NT2/D1 (cell line): ENCODE measurements around the gene NUTF2.

Experiments used
- DNase-seq: peaks from one replicate; pipeline ENCODE4 v3.0.0-alpha.2; 2011; ENCODE audit warnings: low read depth, low spot score
- H3K27me3 ChIP-seq: 2 replicates; pipeline ENCODE4 v1.6.0; 2011; ENCODE audit warnings: mild to moderate bottlenecking; ENCODE audit not compliant: insufficient read length, insufficient read depth
- H3K36me3 ChIP-seq: 2 replicates; pipeline ENCODE4 v1.6.1; 2011; ENCODE audit warnings: mild to moderate bottlenecking, low read length, mixed read lengths; ENCODE audit not compliant: insufficient read depth, insufficient read length
- H3K4me1 ChIP-seq: 2 replicates; pipeline ENCODE4 v1.5.1; 2011; ENCODE audit not compliant: insufficient read depth, insufficient read length
- H3K4me3 ChIP-seq: 2 replicates; pipeline ENCODE4 v1.5.1; 2011; ENCODE audit warnings: low read depth; ENCODE audit not compliant: insufficient read length
- H3K9ac ChIP-seq: 2 replicates; pipeline ENCODE4 v1.6.0; 2011; ENCODE audit warnings: low read depth; ENCODE audit not compliant: insufficient read length
- H3K9me3 ChIP-seq: 2 replicates; pipeline ENCODE4 v1.5.1; 2011; ENCODE audit warnings: mild to moderate bottlenecking, low read length; ENCODE audit not compliant: insufficient read depth
- SUZ12 ChIP-seq: IDR thresholded peaks from 2 replicates; pipeline ENCODE4 v1.6.1; 2011; ENCODE audit not compliant: insufficient read length, insufficient read depth; ENCODE audit errors: extremely low read depth
- YY1 ChIP-seq: IDR thresholded peaks from 2 replicates; pipeline ENCODE4 v1.6.1; 2011; ENCODE audit not compliant: insufficient read length, insufficient read depth
- ZNF274 ChIP-seq: IDR thresholded peaks from 2 replicates; pipeline ENCODE4 v1.6.1; 2011; ENCODE audit warnings: mild to moderate bottlenecking, low read depth, low read length

NUTF2 gene

GRCh38 chr16:67877064-67877463 lies 30.3 kb downstream of the NUTF2 start:
- Histone ChIP-seq H3K27me3 (no peaks in the 10 kb centered on the region), H3K36me3 (peaks cover 76% of the 10 kb centered on the region), H3K9me3 (no peaks in the 10 kb centered on the region), H3K9ac (no peak overlapping the region), H3K4me3 (no peak overlapping the region), H3K4me1 (peaks cover 3% of the 10 kb centered on the region)
- no peak for TF ChIP-seq ZNF274
- no peak for TF ChIP-seq YY1
- TF ChIP-seq SUZ12 = no peak
- DNase-seq = no peak

- Histone ChIP-seq H3K9me3 (no peaks in the 10 kb centered on the region), H3K4me3 (no peak overlapping the region), H3K27me3 (no peaks in the 10 kb centered on the region), H3K9ac (no peak overlapping the region), H3K36me3 (peaks cover 86% of the 10 kb centered on the region), H3K4me1 (peaks cover 4% of the 10 kb centered on the region)
- DNase-seq = no peak
- no peak for TF ChIP-seq SUZ12
- TF ChIP-seq ZNF274 = no peak
- TF ChIP-seq YY1 = no peak
These were observed 31.5 kb downstream of the NUTF2 start for GRCh38 chr16:67878232-67878631.

DNA sequence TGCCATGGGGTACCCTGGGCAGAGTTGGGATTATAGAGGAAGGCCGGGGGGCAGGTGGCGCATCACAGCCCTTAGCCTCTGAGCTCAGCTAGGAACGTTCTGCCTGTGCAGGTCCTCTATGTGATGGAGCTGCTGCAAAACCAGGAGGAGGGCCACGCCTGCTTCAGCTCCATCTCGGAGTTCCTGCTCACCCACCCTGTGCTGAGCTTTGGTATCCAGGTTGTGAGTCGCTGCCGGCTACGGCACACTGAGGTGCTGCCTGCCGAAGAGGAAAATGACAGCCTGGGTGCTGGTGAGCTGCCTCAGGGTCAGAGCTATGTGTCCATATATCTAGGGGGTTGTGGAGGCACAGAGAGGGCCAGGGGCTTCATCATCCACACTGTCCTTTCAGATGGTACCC lies 32.1 kb downstream of the NUTF2 start:
- H3K4me3 ChIP-seq = no peak overlapping the region
- DNase-seq = no peak
- peaks cover 92% of the 10 kb centered on the region for H3K36me3 ChIP-seq
- H3K4me1 ChIP-seq = peaks cover 5% of the 10 kb centered on the region
- no peaks in the 10 kb centered on the region for H3K27me3 ChIP-seq
- TF ChIP-seq SUZ12 (no peak), YY1 (no peak), ZNF274 (no peak)
- no peaks in the 10 kb centered on the region for H3K9me3 ChIP-seq
- H3K9ac ChIP-seq = no peak overlapping the region

DNA sequence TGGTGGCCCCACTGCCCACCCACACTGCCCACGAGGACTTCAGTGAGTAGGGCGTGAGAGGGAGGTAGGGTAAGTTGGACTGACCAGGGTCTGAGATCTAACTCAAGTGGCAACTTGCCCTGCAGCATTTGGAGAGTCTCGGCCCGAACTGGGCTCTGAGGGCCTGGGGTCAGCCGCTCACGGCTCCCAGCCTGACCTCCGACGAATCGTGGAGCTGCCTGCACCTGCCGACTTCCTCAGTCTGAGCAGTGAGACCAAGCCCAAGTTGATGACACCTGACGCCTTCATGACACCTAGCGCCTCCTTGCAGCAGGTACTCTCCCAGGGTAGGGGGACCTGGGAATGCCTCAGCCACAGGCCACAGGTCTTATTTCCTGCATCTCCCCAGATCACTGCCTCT lies 32.7 kb downstream of the NUTF2 start:
- Histone ChIP-seq H3K36me3 (peaks cover 98% of the 10 kb centered on the region), H3K4me3 (no peak overlapping the region), H3K9ac (no peak overlapping the region), H3K4me1 (peaks cover 10% of the 10 kb centered on the region), H3K9me3 (no peaks in the 10 kb centered on the region), H3K27me3 (no peaks in the 10 kb centered on the region)
- no peak for TF ChIP-seq ZNF274
- TF ChIP-seq SUZ12 = no peak
- no peak for TF ChIP-seq YY1
- DNase-seq = no peak

DNA sequence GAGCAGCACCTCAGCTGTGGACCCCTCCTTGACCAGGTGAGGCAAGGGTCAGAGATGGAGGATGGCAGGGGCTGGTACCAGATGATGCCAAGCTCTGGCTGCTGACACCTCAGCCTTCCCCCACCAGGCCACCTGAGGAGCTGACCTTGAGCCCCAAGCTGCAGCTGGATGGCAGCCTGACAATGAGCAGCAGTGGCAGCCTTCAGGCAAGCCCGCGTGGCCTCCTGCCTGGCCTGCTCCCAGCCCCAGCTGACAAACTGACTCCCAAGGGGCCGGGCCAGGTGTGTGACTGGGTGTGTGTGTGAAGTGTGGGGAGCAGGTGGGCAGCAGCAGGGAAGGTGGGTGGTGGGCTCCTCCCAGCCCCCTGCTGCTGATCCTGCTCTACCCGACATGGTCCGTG lies 33.2 kb downstream of the NUTF2 start:
- Histone ChIP-seq H3K9ac (no peak overlapping the region), H3K36me3 (peaks cover 96% of the 10 kb centered on the region), H3K27me3 (no peaks in the 10 kb centered on the region), H3K9me3 (no peaks in the 10 kb centered on the region), H3K4me1 (peaks cover 10% of the 10 kb centered on the region), H3K4me3 (no peak overlapping the region)
- DNase-seq = no peak
- TF ChIP-seq SUZ12 (no peak), YY1 (no peak), ZNF274 (no peak)

DNA sequence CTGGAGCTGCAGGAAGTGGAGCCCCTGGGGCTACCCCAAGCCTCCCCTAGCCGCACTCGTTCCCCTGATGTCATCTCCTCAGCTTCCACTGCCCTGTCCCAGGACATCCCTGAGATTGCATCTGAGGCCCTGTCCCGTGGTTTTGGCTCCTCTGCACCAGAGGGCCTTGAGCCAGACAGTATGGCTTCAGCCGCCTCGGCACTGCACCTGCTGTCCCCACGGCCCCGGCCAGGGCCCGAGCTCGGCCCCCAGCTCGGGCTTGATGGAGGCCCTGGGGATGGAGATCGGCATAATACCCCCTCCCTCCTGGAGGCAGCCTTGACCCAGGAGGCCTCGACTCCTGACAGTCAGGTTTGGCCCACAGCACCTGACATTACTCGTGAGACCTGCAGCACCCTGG lies 33.9 kb downstream of the NUTF2 start:
- Histone ChIP-seq H3K9me3 (no peaks in the 10 kb centered on the region), H3K27me3 (no peaks in the 10 kb centered on the region), H3K4me1 (peaks cover 10% of the 10 kb centered on the region), H3K9ac (no peak overlapping the region), H3K36me3 (peaks cover 90% of the 10 kb centered on the region), H3K4me3 (no peak overlapping the region)
- TF ChIP-seq SUZ12 = no peak
- TF ChIP-seq ZNF274 = no peak
- TF ChIP-seq YY1 = no peak
- no peak for DNase-seq

DNA sequence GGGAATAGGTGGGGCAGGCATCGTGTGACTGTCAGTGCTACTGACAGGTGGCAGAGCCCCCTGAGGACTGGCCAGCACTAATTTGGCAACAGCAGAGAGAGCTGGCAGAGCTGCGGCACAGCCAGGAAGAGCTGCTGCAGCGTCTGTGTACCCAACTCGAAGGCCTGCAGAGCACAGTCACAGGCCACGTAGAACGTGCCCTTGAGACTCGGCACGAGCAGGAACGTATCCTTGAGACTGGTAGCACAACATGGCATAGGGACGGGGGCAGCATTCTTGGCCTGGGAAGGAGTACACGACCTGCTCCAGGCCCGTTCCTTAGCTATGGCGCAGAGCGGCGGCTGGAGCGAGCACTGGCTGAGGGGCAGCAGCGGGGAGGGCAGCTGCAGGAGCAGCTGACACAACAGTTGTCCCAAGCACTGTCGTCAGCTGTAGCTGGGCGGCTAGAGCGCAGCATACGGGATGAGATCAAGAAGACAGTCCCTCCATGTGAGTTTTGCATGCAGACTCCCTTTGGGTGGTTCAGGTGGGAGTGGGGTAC lies 35.0 kb downstream of the NUTF2 start:
- TF ChIP-seq SUZ12 = no peak
- no peak for TF ChIP-seq YY1
- no peak for TF ChIP-seq ZNF274
- Histone ChIP-seq H3K4me3 (no peak overlapping the region), H3K9ac (no peak overlapping the region), H3K4me1 (peaks cover 16% of the 10 kb centered on the region), H3K27me3 (no peaks in the 10 kb centered on the region), H3K36me3 (peaks cover 83% of the 10 kb centered on the region), H3K9me3 (no peaks in the 10 kb centered on the region)
- no peak for DNase-seq
